Caki2 (cell line): ENCODE data around the gene PGRMC1. TPM values are rescaled to one million over a fixed set of nuclear protein-coding genes. Genes with fewer than 3 reads are reported as not detected.
"Not testable (repeated sequence)": the region's sequence is repeated elsewhere in the genome, so short reads cannot be mapped to it uniquely, and the experiment has no call there.

Experiments
- DNase-seq: peaks from one replicate; pipeline ENCODE4 v3.0.0-alpha.2; 2015; ENCODE audit warnings: low read depth
- in situ Hi-C: cut with HindIII; loops from 2 replicates; pipeline ENCODE4 v1.10.0; 2016; ENCODE audit warnings: low sequenced_read_pairs, low pct_unique_long_range_greater_than_20kb, mixed read lengths
- total RNA-seq: library from RNA; depleted of rRNA; stranded (reverse); fragments of >200 nt; shearing (Covaris generic); gene quantifications from 2 replicates; pipeline ENCODE4 v1.2.3, GENCODE V29; 2014; ENCODE audit warnings: low replicate concordance

PGRMC1 gene
- total RNA-seq, 1 experiment from 2014 or later = 291 TPM

DNA sequence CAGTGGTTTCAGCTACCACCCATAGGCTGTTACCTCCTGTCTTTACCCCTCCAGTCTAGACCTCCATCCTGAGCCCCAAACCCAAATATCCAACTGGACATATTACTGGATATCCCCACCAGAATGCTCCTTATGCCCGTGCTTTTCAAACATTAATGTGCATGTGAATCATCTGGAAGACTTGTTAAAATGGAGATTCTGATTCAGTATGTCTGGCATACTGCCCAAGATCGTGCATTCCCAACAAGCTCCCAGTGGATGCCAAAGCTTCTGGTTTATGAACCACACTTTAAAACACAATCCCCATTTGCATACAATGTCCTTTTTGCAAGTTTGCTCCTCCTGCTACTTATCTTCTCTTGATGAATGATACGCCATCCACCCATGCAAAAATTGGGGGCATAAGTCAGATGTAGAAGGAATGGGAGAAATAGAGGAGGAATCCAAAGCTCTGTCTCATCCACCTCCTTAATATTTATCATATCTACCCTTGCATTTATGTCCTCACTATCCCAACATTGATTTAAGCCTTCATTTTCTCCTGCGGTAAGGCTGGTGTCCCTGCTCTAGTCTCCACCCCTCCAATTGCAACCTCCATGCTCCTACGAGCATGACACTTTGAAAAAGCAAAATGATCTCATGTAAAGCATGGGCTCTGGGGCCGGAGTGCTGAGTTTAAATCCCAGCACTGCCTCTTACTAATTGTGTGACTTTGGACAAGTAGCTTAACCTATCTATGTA, 7.4 kb upstream of the PGRMC1 start:
- DNase-seq = peak; percentile 56
- in situ Hi-C loops = no loop called here

- no peak for DNase-seq
These were observed 6.9 kb upstream of the PGRMC1 start for GRCh38 chrX:119229253-119229615.

DNA sequence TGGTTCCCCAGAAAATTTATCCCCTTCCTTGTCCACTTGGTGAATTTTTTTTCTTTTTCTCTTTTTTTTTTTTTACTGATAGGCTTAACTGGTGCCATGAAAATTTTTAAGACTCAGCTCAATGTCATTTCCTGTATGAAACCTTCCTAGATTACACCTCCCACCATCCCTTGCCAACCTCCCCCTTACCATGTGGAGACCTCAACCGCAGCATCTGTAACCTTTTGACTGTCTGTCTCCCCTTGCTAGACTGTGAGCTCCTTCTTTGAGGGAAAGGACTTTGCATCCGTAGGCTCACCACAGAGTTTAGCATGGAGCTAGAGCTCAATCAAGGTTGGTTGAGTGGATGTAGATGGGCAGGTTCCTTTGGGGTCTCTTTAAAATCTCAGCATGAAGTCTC, 5.2 kb upstream of the PGRMC1 start:
- no peak for DNase-seq
- in situ Hi-C loops = no loop called here

More at GRCh38 chrX:119229253-119229615, 6.9 kb upstream of the PGRMC1 start:
- in situ Hi-C loops = no loop called here

DNA sequence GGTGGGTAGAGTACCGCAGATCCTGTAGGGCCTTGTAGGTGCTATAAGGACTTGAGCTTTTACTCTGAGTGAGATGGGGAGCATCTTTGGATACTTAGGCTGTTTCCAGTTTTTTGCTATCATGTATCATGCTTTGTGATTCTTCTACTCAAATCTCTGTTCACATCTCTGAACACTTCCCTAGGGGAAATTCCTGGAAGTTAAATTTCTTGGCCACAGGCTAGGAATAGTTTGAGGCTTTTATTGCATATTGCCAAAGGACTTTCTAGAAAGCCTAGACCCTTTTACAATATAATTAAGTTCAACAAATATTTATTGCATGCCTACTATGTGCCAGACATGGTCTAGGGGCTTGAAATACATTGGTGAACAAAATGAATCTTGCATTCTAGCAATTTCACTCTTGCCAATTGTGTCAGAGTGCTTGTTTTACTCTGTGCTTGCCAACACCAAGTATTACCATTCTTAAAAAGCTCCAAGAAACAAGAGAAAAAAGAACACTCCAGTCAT, 4.1 kb upstream of the PGRMC1 start:
- in situ Hi-C loops = no loop called here
- no peak for DNase-seq

DNA sequence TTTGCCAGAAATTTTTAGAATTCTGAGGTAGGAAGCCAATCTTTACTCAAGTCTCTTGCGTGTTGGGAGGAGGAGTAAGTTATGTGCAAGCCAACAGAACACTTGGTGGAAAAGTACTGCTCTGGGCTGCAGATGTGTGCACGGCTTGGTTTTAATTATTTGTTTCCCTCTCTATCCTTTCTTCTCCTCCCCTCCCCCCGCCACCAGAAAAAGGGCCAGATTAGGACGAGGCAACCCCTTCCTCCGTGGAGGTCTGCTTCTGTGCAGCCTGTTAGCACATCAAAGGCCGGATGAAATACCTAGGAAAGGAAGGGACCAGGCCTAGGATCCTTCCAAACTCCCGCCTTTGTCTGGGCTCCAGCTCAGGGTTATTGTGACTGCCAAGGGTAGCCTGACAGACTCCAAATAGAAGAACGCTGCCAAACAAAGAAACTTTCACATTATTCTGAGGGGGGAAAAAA, 1.0 kb upstream of the PGRMC1 start:
- in situ Hi-C loops = no loop called here
- no peak for DNase-seq

- in situ Hi-C loops = no loop called here
- peak; percentile 47 for DNase-seq
These were observed 807 bp downstream of the PGRMC1 start for GRCh38 chrX:119236623-119237561.

GRCh38 chrX:119237562-119237942, 1.5 kb downstream of the PGRMC1 start:
- DNase-seq = peak; percentile 49
- in situ Hi-C loops = no loop called here

- peak; percentile 40 for DNase-seq
- in situ Hi-C loops = no loop called here
These were observed 2.5 kb downstream of the PGRMC1 start for GRCh38 chrX:119238557-119238956.

- peak; percentile 57 for DNase-seq
- in situ Hi-C loops = no loop called here
These were observed 4.3 kb downstream of the PGRMC1 start for GRCh38 chrX:119240356-119240755.

DNA sequence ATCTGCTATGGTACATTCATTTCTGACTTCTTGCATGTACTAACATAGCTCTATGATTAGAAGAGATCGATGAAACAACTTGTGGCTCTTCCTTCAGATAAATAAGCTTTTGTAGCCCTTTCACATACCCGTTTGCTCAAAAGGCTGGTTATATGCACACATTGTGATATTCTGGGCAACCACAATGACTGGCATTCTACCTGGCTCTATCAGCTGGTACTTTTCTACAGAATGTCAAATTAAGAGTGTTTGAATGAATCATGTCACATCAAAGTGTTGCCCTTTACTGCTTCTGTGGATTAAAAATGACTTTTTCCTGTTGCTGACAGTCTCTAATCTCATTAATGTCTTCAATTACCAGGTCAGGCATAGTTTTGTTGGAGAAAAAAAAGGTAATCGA, 11.6 kb downstream of the PGRMC1 start:
- in situ Hi-C loops = no loop called here
- no peak for DNase-seq

- in situ Hi-C loops = no loop called here
- peak; percentile 57 for DNase-seq
These were observed 13.8 kb downstream of the PGRMC1 start for GRCh38 chrX:119249891-119250290.

GRCh38 chrX:119251386-119251785, 15.3 kb downstream of the PGRMC1 start:
- DNase-seq = no peak
- in situ Hi-C loops = no loop called here

- in situ Hi-C loops = no loop called here
- DNase-seq = no peak
These were observed 16.6 kb downstream of the PGRMC1 start for GRCh38 chrX:119252716-119253115.

GRCh38 chrX:119266364-119266995, 30.4 kb downstream of the PGRMC1 start:
- peak; percentile 4 for DNase-seq
- in situ Hi-C loops = no loop called here

DNA sequence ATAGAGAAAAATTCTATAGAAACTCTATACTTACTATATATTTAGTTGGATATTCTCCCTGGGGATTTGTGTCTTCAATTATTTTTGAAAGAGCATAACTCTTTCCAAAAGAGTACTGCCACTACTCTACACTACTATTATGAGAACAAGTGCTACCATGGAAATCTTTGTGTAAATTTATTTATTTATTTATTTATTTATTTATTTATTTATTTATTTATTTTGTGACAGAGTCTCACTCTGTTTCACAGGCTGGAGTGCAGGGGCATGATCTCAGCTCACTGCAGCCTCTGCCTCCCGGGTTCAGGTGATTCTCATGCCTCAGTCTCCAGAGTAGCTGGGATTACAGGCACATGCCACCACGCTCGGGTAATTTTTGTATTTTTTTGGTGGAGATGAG, 31.0 kb downstream of the PGRMC1 start:
- in situ Hi-C loops, DNase-seq: not testable (repeated sequence)

DNA sequence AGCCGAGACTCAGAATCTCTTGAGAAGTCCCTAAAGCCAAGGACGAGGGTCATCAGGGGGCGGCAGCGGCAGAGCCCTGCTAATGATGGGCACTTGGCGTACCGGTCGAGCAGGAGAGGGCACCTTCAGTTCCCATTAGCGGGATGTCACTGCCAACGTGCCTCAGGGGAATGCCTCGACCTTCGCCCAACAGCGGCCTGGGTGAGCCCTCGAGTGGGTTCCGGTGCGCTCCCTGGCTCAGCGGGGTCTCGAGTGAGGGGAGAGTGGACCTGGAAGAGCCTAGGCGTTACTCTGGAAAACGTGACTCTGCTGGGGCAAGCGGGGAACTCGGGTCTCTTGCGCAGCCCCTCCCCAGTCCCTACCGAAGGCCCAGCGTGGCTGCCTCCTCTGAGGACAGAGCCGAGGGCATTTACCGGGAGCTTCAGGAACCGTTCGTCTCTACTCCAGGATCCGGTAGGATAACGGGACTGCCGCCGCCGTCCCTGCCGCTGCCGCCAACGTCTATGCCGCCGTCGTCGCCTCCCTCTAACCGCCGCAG, 36.9 kb downstream of the PGRMC1 start:
- in situ Hi-C loops = no loop called here

GRCh38 chrX:119273420-119274192, 37.5 kb downstream of the PGRMC1 start:
- no peak for DNase-seq
- in situ Hi-C loops = no loop called here

More for the DNA sequence above, 36.9 kb downstream of the PGRMC1 start:
- DNase-seq = no peak

DNA sequence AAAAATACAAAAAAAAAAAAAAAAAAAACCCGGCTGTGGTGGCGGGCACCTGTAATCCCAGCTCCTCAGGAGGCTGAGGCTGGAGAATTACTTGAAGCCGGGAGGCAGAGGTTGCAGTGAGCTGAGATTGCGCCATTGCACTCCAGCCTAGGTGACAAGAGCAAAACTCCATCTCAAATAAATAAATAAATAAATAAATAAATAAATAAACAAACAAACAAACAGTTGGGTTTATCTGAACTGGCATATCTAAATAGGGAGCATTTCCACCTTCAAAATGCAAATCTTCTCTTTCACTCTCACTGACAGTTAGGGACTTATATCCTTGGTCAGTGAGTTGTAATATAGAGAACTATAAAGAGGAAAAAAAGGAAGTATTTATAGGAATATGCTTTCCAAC, 46.3 kb downstream of the PGRMC1 start:
- in situ Hi-C loops, DNase-seq: not testable (repeated sequence)
